Stomach smooth muscle (tissue), 2 donors: ENCODE results near the gene MCUR1.
"Not testable (repeated sequence)": the region's sequence is repeated elsewhere in the genome, so short reads cannot be mapped to it uniquely, and the experiment has no call there.

Experiments used
- H3K27ac ChIP-seq: one replicate; pipeline ENCODE4 v1.7.0; 2013; ENCODE audit warnings: mild to moderate bottlenecking, low read length, inconsistent platforms
- H3K27me3 ChIP-seq, 2 donors: one replicate each; pipeline ENCODE4 v1.7.0; 2013; ENCODE audit warnings: low read length in 2 of 2; ENCODE audit not compliant: insufficient read depth in 2 of 2, control insufficient read depth in 1 of 2
- H3K36me3 ChIP-seq, 2 donors: one replicate each; pipeline ENCODE4 v1.7.0; 2013; ENCODE audit warnings: low read length in 2 of 2; ENCODE audit not compliant: control insufficient read depth in 2 of 2, insufficient read depth in 2 of 2
- H3K4me1 ChIP-seq: one replicate; pipeline ENCODE4 v1.7.0; 2013; ENCODE audit warnings: low read length; ENCODE audit not compliant: control insufficient read depth, insufficient read depth
- H3K4me3 ChIP-seq, 2 donors: one replicate each; pipeline ENCODE4 v1.7.0; 2013; ENCODE audit warnings: low read length in 2 of 2
- H3K9ac ChIP-seq, 2 donors: one replicate each; pipeline ENCODE4 v1.7.0; 2013; ENCODE audit warnings: low read length in 2 of 2, mild to moderate bottlenecking in 1 of 2
- H3K9me3 ChIP-seq, 2 donors: one replicate each; pipeline ENCODE4 v1.7.0; 2013; ENCODE audit warnings: low read length in 2 of 2; ENCODE audit not compliant: control insufficient read depth in 2 of 2
- donor health status: healthy.
- donor health status: Pancreatic carcinoma.

Gene MCUR1

DNA sequence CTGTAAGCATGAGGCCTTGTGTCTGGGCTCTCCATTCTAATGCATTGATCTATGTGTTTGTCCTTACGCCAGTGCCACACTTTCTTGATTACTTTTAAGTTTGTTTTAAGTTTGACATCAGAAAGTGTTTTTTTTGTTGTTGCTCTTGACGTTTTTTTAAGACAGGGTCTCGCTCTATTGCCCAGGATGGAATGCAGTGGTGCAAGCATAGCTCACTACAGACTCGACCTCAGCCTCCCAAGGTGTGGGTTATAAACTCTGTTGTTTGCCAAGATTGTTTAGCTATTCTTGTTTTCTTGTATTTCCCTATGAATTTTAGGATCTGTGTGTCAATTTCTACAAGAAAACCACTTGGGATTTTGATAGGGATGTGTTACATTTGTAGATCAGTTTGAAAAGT lies 5.6 kb downstream of the MCUR1 start:
- H3K36me3 ChIP-seq, result peaks cover 2 to 7% of the 10 kb centered on the region in 2 donors
- H3K9ac ChIP-seq, result no peak overlapping the region
- no peak overlapping the region for H3K4me3 ChIP-seq
- no peaks in the 10 kb centered on the region for H3K9me3 ChIP-seq
- H3K27me3 ChIP-seq, result no peaks in the 10 kb centered on the region
- no peak overlapping the region for H3K27ac ChIP-seq
- H3K4me1 ChIP-seq, result peaks cover 16% of the 10 kb centered on the region

DNA sequence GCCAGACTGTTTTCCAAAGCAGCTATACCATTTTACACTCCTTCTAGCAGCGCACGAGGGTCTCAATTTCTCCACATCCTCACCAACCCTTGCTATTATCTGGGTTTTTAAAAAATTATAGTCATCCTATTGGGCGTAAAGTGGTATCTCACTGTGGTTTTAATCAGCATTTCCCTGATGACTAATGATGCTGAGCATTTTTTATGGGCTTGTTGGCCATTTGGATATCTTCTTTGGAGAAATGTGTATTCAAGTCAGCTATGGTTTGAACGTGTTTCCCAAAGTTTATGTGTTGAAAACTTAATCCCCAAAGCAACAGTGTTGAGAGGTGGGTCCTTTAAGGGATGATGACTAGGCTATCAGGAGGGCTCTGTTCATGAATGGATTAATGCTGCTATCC lies 6.7 kb downstream of the MCUR1 start:
- no peaks in the 10 kb centered on the region for H3K9me3 ChIP-seq
- no peak overlapping the region for H3K9ac ChIP-seq
- H3K4me3 ChIP-seq, result no peak overlapping the region
- peaks cover 2 to 12% of the 10 kb centered on the region in 2 donors for H3K36me3 ChIP-seq
- no peak overlapping the region for H3K27ac ChIP-seq
- no peaks in the 10 kb centered on the region for H3K27me3 ChIP-seq
- H3K4me1 ChIP-seq, result peaks cover 12% of the 10 kb centered on the region

DNA sequence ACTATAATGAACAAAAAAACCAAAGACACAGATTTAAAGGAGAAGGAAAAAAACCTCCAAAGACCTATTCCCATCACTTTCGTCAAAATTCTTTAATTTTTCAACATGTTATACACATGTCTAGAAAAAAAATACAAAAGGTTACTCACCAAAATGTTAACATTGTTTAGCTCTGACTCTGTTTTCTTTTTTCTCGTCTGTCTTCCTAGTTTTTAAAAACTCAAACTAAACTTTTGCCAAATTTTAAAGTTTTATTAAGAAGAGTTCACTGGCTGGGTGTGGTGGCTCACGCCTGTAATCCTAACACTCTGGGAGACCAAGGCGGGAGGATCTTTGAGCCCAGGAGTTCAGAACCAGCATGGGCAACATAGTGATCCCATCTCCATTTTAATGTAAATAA lies 10.8 kb downstream of the MCUR1 start:
- Histone ChIP-seq H3K9me3 (no peaks in the 10 kb centered on the region), H3K9ac (no peak overlapping the region), H3K27me3 (no peaks in the 10 kb centered on the region), H3K4me3 (no peak overlapping the region), H3K27ac (no peak overlapping the region), H3K36me3 (peaks cover 12 to 28% of the 10 kb centered on the region in 2 donors), H3K4me1 (no peaks in the 10 kb centered on the region)

DNA sequence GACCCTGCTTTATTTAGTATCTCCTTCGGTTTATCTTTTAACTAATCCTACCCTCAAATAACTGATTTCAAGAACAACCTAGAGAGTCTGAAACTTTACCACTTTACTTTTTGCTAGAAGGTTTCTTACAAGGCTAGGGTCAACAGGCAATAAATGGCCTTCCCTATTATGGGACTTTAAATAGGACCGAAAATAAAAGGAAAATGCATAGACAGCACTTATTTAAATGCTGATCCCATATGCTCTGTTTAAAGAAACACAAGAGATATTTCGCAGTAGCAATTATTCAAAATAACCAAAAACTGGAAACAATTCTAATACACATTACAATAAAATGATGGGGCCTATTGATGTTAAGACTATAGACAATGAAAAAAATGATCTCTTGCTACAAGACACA lies 13.7 kb downstream of the MCUR1 start:
- Histone ChIP-seq H3K36me3 (peaks cover 12 to 31% of the 10 kb centered on the region in 2 donors), H3K4me1 (no peaks in the 10 kb centered on the region), H3K27me3 (no peaks in the 10 kb centered on the region)

DNA sequence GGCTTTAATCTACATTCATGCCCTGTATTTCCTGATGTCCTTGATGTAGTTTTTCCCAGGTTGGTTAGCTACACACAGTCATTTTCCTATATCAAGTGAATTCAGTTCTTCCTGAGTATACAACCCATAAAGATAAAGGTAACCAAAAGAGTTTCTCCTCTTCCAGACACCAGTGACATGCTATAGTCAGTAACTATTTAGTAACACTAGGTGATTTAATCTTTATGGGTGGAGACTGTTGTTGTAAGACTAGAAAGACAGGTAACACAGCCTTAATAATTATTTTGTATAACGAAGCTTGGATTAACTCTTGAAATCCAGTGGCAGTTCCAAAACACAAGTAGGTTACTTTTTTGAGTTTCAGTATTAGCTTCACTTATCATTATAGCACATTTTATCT lies 17.6 kb downstream of the MCUR1 start:
- Histone ChIP-seq H3K9ac (no peak overlapping the region), H3K4me1 (no peaks in the 10 kb centered on the region), H3K9me3 (no peaks in the 10 kb centered on the region), H3K36me3 (peaks cover 16 to 27% of the 10 kb centered on the region in 2 donors), H3K4me3 (no peak overlapping the region), H3K27me3 (no peaks in the 10 kb centered on the region), H3K27ac (no peak overlapping the region)

More for the DNA sequence above, 13.7 kb downstream of the MCUR1 start:
- H3K9me3 ChIP-seq, result no peaks in the 10 kb centered on the region
- no peak overlapping the region for H3K4me3 ChIP-seq
- no peak overlapping the region for H3K27ac ChIP-seq
- no peak overlapping the region for H3K9ac ChIP-seq

DNA sequence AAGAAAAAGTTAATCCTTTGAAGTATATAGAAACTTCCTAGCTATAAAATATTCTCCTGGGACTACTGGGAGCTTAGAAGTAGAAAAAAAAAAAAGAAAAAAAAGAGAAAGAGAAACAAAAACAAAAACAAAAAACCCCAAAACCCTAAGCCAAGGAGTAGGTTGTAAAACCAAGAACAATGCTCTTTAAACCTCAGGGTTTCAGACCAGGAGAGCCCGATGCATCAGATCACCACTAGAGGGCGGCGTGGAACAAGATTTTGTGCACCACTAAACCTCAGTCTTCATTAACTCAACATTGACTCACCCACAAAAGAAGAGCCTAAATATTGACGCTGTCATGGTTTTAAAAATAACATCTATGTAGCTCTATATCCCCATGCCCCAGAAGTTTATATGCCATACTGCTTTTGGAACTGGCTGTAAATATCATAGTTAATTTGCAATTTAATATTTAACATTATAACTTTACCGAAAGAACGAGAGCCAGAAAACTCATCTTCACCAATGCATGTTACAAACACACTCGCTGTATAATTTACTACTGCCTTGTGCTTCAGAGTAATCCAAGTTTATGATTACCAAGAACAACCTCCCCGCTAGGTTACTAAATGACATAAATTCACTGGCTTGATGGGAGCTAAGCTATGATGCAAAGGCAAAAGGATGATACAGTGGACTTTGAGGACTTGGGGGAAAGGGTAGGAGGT lies 19.2 kb downstream of the MCUR1 start:
- no peak overlapping the region for H3K4me3 ChIP-seq
- H3K27ac ChIP-seq, result no peak overlapping the region
- no peaks in the 10 kb centered on the region for H3K27me3 ChIP-seq
- H3K9ac ChIP-seq, result no peak overlapping the region
- no peaks in the 10 kb centered on the region for H3K4me1 ChIP-seq
- H3K9me3 ChIP-seq, result no peaks in the 10 kb centered on the region
- peaks cover 10 to 15% of the 10 kb centered on the region in 2 donors for H3K36me3 ChIP-seq

DNA sequence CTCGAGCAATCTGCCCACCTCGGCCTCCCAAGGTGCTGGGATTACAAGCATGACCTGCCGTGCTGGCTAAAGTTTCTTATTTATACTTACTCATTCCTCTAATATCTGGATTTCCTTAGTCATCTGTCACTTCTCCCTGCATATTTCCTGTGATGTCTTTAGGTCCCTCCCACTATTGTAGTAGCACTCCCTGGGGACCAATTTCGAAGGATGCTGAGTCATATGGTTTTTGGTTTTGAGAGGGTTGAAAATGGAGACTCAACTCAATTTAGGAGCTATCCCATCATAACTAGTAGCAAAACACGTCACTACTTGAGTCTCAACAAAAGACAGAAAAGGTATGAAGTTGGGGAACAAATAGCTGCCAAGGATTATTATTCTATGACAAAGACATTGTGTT lies 20.2 kb downstream of the MCUR1 start:
- Histone ChIP-seq H3K27me3 (no peaks in the 10 kb centered on the region), H3K36me3 (peaks cover 12 to 15% of the 10 kb centered on the region in 2 donors), H3K4me1 (no peaks in the 10 kb centered on the region), H3K4me3 (no peak overlapping the region), H3K27ac (no peak overlapping the region), H3K9ac (no peak overlapping the region), H3K9me3 (no peaks in the 10 kb centered on the region)

DNA sequence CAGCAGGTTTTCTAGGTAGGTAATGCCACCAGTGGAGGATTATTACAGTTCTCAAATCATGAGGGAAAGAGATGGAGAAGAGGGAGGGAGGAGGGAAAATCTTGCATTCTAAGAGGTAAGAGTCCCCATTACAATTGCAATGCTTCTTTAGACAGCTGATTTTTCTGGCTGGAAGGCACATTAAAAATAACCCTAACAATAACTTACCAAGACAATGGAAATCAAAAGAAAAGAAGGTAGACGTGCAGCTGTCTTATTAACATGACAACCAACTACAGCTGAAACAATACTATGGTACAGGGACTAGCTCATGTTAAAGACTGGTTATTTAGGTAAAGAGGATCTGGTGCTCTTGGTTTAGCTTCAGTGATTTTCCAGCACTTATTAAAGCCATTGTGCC lies 24.6 kb downstream of the MCUR1 start:
- Histone ChIP-seq H3K36me3 (peaks cover 9% of the 10 kb centered on the region in 2 donors), H3K9me3 (no peaks in the 10 kb centered on the region), H3K27ac (no peak overlapping the region), H3K27me3 (no peaks in the 10 kb centered on the region), H3K4me3 (no peak overlapping the region), H3K4me1 (peaks cover 8% of the 10 kb centered on the region), H3K9ac (no peak overlapping the region)

DNA sequence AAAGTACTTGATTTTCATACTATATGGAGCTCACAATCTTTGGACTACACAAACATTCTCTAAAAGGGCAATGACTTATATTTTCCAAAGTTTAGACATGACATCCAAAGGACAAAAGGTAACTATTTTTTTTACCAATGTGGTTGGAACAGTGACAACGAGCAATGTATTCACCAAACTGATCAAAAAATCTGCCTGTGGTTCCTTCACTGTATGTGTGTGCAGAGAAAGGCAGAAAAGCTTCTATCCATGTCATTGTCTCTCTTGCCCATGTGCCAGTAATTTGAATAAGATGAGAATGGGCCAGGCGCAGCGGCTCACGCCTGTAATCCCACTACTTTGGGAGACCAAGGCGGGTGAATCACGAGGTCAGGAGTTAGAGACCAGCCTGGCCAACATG lies 25.5 kb downstream of the MCUR1 start:
- peaks cover 9% of the 10 kb centered on the region in 2 donors for H3K36me3 ChIP-seq
- H3K27me3 ChIP-seq, result no peaks in the 10 kb centered on the region
- no peak overlapping the region for H3K27ac ChIP-seq
- H3K4me3 ChIP-seq, result no peak overlapping the region
- peaks cover 8% of the 10 kb centered on the region for H3K4me1 ChIP-seq
- no peak overlapping the region for H3K9ac ChIP-seq
- no peaks in the 10 kb centered on the region for H3K9me3 ChIP-seq

DNA sequence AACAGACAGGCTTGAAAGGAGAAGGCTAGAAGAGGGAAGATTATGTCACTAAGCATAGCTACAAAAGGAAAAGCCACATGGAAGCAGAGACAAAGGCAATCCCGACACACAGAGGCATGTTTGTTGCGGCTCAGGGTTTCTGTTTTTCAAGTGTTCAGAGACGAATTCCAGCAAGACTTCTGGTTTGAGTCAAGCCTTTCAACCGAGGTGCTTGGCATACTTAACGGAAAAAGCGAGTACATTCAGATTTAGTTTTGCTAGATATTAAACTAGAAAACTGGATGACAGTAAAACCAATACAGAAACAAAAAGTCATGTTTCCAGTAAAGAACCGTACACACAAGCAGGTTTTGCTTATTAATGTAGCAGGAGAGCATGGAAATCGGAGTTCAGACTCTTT lies 27.2 kb downstream of the MCUR1 start:
- Histone ChIP-seq H3K27ac (peak overlapping the region; percentile 53), H3K4me3 (peak overlapping the region; percentile 17 to 66), H3K27me3 (no peaks in the 10 kb centered on the region), H3K9me3 (no peaks in the 10 kb centered on the region), H3K4me1 (peaks cover 8% of the 10 kb centered on the region), H3K9ac (peak overlapping the region; percentile 48 to 61), H3K36me3 (peaks cover 3 to 7% of the 10 kb centered on the region in 2 donors)

DNA sequence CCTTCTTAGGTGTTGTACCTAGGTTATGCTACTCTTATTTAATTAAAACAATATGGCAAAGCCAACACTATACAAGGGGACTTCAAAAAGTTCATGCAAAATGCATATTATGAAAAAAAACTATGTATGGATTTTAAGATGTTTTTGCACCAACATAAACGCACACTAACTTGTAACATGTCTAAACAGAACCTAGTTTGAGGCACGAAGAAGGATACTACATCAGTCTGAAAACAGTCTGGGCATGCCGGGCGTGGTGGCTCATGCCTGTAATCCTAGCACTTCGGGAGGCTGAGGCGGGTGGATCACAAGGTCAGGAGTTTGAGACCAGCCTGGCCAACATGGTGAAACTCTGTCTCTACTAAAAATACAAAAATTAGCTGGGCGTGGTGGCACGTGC lies 34.2 kb downstream of the MCUR1 start:
- H3K27ac ChIP-seq, H3K27me3 ChIP-seq, H3K9me3 ChIP-seq, H3K4me3 ChIP-seq, H3K9ac ChIP-seq, H3K4me1 ChIP-seq, H3K36me3 ChIP-seq: not testable (repeated sequence)
